ENCODE results near the gene RBFOX2.

Gene RBFOX2

GRCh38 chr22:35904336-35904692, 124.3 kb downstream of the RBFOX2 start:
- Histone ChIP-seq H3K27me3 (no peaks in the 10 kb centered on the region), H3K36me3 (no peaks in the 10 kb centered on the region), H3K4me3 (no peak overlapping the region), H3K4me1 (peaks cover 0 to 17% (median 12%) of the 10 kb centered on the region in 4 donors), H3K27ac (no peak overlapping the region), H3K9me3 (no peaks in the 10 kb centered on the region)
- intact Hi-C loops (cut with DNase I; ENCODE audit: low total_unique reads), result no loop called here
- no peak for TF ChIP-seq CTCF (IDR thresholded peaks at IDR 0.05)
- no peak for DNase-seq

- no peak for TF ChIP-seq CTCF (IDR thresholded peaks at IDR 0.05)
- no peak for DNase-seq
- Histone ChIP-seq H3K27me3 (no peaks in the 10 kb centered on the region), H3K36me3 (no peaks in the 10 kb centered on the region), H3K9me3 (no peaks in the 10 kb centered on the region), H3K4me3 (no peak overlapping the region), H3K4me1 (peaks cover 0 to 17% (median 12%) of the 10 kb centered on the region in 4 donors), H3K27ac (no peak overlapping the region)
- intact Hi-C loops (cut with DNase I; ENCODE audit: low total_unique reads), result no loop called here
Observed at GRCh38 chr22:35903571-35904335, 124.9 kb downstream of the RBFOX2 start.

GRCh38 chr22:35900483-35901168, 128.0 kb downstream of the RBFOX2 start:
- intact Hi-C loops (cut with DNase I; ENCODE audit: low total_unique reads), result no loop called here
- H3K9me3 ChIP-seq, result no peaks in the 10 kb centered on the region
- DNase-seq, result no peak
- no peak for TF ChIP-seq CTCF (IDR thresholded peaks at IDR 0.05)
- no peak overlapping the region for H3K4me3 ChIP-seq
- no peak overlapping the region for H3K27ac ChIP-seq
- no peaks in the 10 kb centered on the region for H3K36me3 ChIP-seq
- H3K27me3 ChIP-seq, result no peaks in the 10 kb centered on the region
- peaks cover 0 to 21% (median 13%) of the 10 kb centered on the region in 4 donors for H3K4me1 ChIP-seq

- no peak overlapping the region for H3K27ac ChIP-seq
- no peaks in the 10 kb centered on the region for H3K36me3 ChIP-seq
- H3K4me1 ChIP-seq, result peaks cover 0 to 30% (median 20%) of the 10 kb centered on the region in 4 donors
- no peak overlapping the region for H3K4me3 ChIP-seq
- H3K9me3 ChIP-seq, result no peaks in the 10 kb centered on the region
- H3K27me3 ChIP-seq, result no peaks in the 10 kb centered on the region
- intact Hi-C loops (cut with DNase I; ENCODE audit: low total_unique reads), result loop anchor here (10.0 kb wide), 1 partner anchor 55 kb away; no protein-coding TSS in a partner anchor
- TF ChIP-seq CTCF (IDR thresholded peaks at IDR 0.05), result no peak
- DNase-seq, result no peak
Observed at GRCh38 chr22:35899736-35900135, 128.9 kb downstream of the RBFOX2 start.

GRCh38 chr22:35896111-35896705, 132.4 kb downstream of the RBFOX2 start:
- no peak overlapping the region for H3K4me3 ChIP-seq
- H3K4me1 ChIP-seq, result peaks cover 5 to 51% (median 34%) of the 10 kb centered on the region in 4 donors
- peak overlapping the region in 1 of 2 donors; percentile 84 for H3K27ac ChIP-seq
- H3K36me3 ChIP-seq, result no peaks in the 10 kb centered on the region
- DNase-seq, result no peak
- no peaks in the 10 kb centered on the region for H3K9me3 ChIP-seq
- no peaks in the 10 kb centered on the region for H3K27me3 ChIP-seq
- intact Hi-C loops (cut with DNase I; ENCODE audit: low total_unique reads), result loop anchor here (10.0 kb wide), 1 partner anchor 51 kb away; no protein-coding TSS in a partner anchor
- TF ChIP-seq CTCF (IDR thresholded peaks at IDR 0.05), result no peak
